Liver (tissue), 2 donors: ENCODE measurements around the gene EBF3.

ENCODE experiments used
- MAX ChIP-seq: IDR thresholded peaks from 2 replicates; pipeline ENCODE4 v1.6.1; 2016; ENCODE audit warnings: antibody characterized with exemption
- YY1 ChIP-seq: IDR thresholded peaks from 2 replicates; pipeline ENCODE4 v1.6.1; 2016; ENCODE audit warnings: antibody characterized with exemption, mild to moderate bottlenecking
- TF ChIP-seq, protein P1 (sequence below): fragments of 150-350 bp; IDR thresholded peaks from 2 replicates; pipeline ENCODE4 v1.5.1; 2017; ENCODE audit warnings: improper control_type of control experiment, low read depth, low read length; ENCODE audit not compliant: missing input control
- donor health status: healthy.

GRCh38 chr10:129950676-129951075 is 13.4 kb downstream of the EBF3 start:
- TF ChIP-seq, protein P1, sequence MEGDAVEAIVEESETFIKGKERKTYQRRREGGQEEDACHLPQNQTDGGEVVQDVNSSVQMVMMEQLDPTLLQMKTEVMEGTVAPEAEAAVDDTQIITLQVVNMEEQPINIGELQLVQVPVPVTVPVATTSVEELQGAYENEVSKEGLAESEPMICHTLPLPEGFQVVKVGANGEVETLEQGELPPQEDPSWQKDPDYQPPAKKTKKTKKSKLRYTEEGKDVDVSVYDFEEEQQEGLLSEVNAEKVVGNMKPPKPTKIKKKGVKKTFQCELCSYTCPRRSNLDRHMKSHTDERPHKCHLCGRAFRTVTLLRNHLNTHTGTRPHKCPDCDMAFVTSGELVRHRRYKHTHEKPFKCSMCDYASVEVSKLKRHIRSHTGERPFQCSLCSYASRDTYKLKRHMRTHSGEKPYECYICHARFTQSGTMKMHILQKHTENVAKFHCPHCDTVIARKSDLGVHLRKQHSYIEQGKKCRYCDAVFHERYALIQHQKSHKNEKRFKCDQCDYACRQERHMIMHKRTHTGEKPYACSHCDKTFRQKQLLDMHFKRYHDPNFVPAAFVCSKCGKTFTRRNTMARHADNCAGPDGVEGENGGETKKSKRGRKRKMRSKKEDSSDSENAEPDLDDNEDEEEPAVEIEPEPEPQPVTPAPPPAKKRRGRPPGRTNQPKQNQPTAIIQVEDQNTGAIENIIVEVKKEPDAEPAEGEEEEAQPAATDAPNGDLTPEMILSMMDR, result no peak
- TF ChIP-seq MAX (no peak), YY1 (no peak)
